NCI-H2196 (cell line): ENCODE measurements around the gene DPH6.

Experiments
- DNase-seq: peaks from one replicate; lab custom pipeline; 2025; ENCODE audit not compliant: unreplicated experiment; lab: John Stamatoyannopoulos, UW

DPH6 gene

DNA sequence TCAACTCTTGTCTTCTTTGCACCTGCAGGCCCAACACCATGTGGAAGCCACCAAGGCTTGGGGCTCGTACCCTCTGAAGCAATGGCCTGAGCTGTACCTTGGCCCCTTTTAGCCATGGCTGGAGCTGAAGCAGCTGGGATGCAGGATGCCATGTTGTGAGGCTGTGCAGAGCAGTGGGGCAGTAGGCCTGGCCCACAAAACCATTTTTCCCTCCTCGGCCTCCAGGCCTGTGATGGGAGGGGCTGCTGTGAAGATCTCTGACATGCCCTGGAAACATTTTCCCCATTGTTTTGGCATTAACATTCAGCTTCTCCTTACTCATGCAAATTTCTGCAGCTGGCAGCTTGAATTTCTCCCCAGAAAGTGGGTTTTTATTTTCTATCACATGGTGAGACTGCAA, 58.5 kb downstream of the DPH6 start:
- no peak for DNase-seq

DNA sequence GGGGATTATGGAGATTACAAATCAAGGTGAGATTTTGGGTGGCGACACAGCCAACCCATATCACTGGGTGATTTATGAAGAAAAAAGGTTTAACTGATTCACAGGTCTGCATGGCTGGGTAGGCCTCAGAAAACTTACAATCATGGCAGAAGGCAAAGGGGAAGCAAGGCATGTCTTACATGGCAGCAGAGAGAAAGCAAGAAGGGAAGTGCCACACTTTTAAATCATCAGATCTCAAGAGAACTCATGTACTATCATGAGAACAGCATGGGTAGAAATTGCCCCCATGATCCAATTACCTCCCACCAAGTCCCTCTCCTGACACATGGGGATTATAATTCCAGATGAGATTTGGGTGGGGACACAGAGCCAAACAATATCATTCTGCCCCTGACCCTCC, 59.7 kb downstream of the DPH6 start:
- no peak for DNase-seq

DNA sequence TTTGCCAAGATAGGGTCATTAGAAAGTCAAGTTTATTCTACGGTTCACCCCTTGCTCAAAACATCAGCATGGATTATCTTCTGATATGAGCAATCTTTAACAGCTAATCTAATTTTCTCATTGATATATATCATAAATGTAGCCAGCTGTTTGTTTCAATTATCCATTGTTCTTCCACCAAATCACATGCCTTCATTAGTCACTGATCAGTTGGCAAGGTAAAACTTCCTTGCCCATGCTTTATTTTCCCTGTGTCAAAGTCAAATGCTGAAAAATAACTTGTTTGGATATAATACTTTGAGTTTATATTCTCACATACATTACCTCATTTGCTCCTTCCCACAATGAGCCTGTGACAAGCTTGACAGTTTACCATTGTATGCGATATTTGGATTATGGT, 60.6 kb downstream of the DPH6 start:
- no peak for DNase-seq

DNA sequence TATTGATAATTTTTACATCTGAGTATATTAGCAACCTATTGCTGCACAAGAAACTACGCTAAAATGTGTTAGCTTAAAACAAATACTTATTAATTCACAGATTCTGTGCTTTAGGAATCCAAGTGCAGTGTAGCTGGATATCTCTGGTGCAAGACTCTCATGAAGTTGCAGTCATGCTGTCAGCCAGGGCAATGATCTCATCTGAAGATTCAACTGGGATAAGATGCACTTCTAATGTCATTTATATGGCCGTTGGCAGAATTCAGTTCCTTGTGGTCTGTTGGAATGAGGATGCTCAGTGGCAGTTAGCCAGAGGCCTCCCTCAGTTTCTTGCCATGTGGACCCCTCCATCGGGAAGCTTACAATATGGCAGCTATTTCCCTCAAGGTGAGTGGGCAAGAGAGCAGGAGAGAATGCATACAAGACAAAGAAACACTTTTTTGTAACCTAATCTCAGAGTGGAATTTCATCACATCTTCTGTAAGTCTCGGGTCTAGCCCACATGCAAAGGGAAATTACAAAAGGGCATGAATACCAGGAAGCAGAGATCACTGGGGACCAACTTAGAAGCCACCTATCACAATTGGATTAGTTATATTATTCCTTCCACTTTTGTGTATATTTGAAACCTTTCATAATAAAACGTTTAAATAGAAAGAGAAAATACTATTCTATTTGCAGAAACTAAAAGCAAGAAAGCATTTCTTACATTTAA, 61.6 kb downstream of the DPH6 start:
- no peak for DNase-seq

DNA sequence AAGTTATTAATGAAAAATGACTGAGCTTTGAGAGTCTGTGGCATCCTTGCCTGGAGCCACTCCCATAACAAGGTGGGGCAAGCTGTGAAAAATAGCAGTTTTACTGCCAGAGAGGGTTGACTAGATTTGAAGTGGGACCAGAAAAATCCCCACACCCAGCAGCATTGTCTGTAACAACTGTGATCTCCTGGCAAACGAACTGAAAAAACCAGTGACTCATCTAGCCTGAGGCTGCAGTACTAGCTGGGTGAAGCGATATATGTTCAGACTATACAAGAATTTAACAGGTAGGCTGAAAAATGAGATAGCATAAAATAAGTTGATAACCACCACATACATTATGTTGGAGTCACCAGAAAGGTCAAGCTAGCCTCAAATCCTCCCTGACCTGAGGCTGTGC, 64.0 kb downstream of the DPH6 start:
- DNase-seq, result peak; percentile 0

DNA sequence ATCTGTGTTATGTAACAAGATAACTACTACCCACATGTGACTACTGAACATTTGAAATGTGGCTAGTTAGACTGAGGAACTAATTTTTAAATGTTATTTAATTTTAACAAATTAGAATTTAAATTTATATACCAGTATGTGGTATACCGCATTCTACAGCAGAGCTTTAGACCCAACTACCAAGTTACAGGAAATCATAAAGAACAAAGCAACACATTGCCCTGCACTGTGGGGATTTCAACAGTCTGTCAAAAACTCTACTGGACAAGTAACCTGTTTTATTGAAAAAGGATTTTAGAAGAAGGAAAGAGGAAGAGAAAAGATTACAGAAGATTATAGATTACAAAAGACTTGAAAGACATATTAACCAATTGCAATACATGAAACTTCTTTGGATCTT, 64.9 kb downstream of the DPH6 start:
- DNase-seq, result no peak

DNA sequence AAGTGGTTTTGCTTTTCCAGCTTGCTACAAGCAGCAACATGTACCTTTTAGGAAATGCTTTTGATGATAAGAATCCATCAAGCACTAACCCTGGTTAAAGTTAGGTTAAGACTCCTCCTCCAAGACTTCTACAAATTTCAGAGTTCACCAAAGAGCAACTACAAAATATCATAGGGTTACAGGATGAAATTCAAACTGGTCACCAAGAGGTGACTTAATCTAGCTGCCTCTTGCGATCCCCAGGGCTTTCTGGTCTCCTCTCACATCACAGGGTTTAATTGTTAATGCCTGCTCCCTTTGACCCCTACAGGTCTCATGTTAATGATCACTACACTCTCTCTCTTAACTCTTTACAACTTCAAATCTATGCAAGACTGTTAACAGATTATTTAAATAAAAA, 66.5 kb downstream of the DPH6 start:
- no peak for DNase-seq

DNA sequence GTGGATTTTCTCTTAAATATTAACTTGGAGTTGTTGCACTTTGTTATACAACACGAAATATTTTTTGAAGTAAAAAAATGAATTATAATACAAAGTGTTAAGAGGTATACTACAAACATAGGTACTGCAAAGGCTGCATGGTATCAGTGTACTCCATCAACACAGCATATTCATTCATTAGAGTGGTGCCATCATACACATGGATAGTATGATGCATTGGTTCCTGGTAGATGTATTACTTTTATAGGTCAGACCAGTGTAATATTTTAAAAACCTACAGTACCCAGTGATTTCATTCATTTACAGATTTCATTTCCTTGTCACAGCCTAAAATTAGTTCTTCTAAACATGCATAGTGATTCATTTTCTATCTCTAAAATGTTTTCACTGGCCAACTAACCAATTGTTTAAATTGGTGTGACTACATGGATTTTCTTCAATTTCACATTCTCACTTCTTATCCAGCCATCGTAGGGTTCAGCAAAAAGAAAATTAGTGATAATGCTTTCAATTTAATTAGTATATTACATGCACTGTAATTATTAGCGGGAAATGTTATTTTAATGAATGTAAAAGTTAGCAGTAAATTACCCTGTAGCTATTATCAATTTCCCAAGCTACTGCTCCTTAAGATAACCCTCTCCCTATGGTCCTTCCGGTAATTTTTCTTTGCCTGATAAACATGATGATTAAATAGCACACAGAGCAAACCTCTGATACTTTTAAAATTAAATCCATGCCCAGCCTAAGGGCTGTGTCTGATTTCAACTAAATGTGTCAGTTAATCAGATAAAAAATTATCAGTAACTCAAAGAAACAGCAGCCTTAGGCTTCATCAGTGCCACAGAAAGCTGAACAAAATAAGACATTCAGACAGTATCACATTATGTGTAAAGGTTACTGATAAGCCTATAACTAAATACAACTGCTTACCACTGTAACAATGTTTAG, 68.4 kb downstream of the DPH6 start:
- no peak for DNase-seq

DNA sequence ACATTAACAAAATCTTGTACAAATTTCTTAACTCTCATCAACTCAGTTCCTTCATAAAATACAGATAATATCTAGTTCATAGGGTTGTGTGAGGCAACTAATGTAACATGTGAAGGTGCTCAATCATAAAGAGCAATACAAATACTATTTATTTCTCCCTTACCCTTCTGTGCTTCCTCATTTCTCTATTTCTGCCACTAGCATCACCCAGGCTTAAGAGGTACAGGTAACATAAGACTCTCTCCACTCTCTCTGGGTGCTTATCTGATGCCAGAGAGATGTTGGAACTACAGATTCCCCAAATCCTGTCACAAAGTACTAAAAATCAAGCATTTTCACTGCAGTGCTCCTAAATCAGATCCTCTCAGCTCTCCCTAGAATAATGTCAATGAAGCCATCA, 74.9 kb downstream of the DPH6 start:
- DNase-seq, result no peak

DNA sequence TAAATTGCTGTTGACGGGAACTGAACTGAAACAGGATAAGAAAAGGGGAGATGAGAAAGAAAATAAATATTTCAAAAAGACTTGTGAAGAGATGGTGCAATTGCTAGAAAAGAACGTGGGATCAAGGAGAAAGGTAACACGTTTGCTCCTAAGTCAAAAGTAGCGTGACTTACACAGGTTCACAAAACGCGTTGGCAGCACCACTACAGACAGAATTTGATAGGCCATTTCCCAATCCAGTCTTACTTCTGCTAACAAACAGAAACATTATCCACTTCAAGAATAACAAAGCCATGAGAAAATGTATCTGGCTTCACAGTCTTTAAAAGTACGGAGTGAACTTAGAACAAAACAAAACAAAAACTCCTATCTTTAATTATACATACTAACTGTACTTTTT, 75.5 kb downstream of the DPH6 start:
- DNase-seq, result no peak

DNA sequence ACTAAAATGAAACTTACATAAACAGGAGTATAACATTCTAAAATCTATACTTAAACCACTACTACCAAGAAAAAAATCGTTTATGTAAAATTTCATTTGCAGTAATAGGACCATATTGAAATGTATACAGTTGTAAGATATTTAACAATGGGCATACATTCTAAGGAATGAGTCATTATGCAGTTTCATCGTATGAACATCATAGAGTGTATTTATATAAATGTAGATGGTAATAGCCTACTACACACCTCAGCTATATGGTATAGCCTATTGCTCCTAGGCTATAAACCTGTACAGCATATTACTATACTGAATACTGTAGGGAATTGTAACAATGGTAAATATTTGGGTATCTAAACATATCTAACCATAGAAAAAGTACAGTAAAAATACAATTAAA, 79.5 kb downstream of the DPH6 start:
- no peak for DNase-seq

DNA sequence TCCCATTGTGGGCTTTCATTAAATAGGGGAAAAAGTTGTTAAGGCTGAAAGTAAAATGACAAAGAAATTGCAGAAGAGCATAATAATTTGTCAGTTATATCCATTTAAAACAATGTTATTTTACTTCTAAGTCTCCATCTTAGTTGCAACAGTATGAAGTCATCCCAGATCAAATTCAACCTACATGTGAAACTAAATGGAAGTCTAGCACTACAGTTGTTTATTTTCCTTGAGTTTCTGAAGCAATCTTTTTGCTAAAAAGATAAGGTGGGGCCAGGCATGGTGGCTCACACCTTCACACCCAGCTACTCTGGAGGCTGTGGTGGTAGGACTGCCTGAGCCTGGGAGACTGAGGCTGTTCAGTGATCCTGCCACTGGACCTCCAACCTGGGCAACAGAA, 80.2 kb downstream of the DPH6 start:
- no peak for DNase-seq

DNA sequence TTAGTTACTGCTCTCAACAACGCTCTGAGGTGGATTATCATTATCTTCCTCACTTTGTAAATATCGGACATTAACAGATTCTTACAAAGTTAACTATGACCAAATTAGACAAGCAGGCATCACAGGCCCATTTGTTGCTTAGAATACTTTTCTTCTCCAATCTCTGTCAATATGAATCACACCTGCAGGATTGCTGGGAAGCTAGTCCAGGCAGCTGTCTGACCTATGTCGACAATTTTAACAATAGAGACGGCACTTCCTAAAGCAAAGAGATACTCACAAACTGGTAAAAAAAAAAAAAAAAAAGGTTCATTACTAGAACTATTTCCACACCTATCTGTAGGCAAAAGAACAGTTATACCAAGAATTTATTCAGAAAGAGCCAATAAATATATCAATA, 85.3 kb downstream of the DPH6 start:
- DNase-seq, result no peak

DNA sequence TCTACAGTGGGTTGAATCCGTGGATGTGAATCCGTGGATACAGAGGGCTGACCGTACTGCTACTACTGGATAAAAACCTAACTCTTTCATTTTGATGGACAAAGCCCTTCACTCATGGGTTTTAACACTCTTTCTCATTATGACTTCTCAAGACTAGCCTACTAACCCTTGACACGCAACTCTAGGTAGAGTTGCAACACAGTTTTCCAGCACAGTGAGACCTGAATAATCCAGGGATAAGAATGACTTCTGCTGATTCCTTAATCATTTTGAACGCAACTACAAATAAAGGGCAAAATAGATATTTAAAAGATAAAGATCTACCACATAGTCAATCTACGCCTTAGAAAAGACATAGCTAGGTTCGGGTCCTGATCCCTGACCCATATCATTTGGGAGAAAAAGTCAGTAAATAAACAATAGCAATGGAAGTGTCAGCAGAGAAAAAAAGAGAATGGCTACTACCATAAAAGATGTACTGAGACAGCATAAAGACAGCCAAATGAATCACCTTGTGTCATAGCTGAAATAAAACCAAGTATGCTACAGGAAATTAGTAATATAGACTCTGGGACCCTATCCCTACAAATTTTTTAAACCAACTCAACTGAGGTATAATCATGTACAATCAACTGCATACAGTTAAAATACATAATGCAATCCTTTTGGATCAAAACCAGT, 87.6 kb downstream of the DPH6 start:
- no peak for DNase-seq

DNA sequence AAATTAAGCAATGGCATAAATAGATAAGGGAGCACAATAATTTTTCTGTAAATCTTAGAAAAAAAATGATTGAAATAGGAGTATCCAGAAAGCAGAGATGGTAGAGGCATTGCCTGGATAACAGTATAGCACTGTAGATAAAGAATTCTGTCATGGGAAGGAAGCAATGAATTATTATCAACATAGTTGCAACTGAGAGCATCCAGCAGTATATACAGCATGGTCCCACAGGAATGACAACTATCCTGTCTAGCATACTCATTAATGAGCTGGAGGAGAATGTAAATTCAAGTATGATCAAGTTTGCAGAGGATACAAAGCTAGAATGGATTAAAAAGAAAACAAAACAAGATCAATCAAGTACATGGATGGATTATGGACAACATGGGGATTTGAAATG, 90.8 kb downstream of the DPH6 start:
- DNase-seq, result no peak

DNA sequence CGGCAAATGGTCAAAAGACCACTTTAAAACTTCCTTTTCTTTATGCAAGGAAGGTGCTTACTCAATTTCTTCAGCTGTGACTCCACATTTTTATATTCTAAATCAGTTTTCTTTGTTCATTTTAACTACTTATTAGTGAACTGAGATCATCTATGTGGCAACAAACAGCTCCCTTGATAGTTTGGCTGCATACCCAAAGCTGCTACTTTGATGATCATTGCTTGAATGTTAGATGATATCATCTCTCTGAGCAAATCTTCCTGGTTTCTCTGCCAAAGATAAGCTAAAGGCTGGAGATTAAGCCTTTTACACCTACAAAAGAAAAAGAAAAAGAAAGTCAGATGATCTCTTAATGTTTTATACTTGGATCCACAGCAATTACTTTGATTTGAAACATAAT, 95.5 kb downstream of the DPH6 start:
- DNase-seq, result peak; percentile 24

DNA sequence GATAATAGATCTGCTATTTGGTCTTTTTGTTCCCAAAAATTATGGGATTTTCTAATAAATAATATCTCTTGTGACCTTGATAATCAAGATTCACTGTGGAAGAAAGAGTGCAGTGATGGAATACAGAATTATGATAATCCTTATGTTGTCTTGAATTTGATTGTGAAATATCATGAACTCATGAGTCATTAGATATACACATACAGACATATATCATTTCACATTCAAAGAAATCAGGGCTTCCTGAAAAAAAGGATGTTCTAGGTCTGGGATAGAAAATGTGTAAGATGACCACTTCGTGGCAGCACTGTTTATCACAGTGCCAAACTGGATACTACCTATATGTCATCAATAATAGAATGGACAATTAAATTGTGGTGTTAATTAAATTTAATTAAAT, 97.7 kb downstream of the DPH6 start:
- DNase-seq, result no peak

DNA sequence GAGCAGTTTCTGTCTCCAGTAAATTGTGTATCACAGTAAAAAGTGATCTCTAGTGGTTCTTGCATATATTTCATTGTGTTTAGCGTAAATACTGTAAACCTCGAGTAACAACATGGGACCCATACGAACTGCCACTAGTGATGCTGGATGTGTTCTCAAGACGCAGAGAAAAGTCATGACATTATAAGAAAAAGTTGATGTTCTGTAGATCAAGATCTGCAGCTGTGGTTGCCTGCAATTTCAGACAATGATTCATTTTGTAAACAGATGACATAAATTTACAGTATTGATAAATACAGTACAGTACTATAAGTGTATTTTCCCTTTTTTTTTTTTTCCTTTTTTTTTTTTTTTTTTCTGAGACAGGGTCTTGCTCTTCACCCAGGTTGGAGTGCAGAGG, 100.1 kb downstream of the DPH6 start:
- DNase-seq, result no peak

DNA sequence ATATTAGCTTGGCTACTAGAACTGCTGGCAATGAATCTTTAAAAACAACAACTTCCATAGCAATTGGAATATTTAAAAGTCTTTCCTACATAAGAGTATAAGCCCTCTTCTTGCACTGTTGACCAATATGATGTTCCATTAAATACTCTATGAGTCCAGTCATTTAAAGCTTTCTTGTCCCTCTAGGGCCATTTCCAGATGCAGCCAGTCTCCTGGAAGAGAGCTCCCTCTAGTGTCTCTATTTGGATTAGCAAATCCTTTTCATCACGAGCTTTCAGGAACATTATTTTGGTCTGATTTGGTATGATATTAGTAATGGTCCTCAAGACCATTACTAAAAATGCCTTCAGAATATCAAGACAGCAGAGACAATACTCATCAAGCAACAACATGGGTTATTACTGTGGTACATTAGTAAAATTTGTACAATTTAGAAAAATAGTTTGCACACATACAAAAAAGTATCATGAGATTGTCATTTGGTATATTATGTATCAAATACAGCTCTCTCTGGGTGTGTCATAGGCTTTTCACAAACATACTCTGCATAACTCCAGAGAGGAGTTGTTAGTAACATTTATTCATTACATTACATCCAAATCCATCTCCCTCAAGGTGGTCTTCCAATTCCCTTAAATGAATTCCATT, 101.3 kb downstream of the DPH6 start:
- peak; percentile 33 for DNase-seq

DNA sequence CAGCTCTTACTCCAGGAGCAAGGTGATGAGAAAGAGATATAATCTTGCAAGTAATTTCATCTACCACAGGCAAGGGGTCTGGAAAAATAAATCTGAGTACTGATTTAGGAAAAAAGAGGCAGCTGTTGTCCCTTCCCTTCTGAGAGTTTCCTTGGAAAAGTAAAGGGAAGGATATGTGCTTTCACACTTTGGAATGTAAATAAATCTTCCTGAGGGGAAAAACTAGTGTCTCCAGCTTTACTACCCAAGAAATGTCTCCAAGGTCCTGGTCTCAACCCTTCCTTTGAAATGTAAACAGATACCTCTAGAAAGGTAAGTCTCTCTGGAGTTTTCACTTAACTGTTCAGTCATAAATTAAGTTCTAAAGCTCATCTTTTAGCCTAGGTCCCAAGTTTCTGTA, 102.6 kb downstream of the DPH6 start:
- DNase-seq, result no peak

DNA sequence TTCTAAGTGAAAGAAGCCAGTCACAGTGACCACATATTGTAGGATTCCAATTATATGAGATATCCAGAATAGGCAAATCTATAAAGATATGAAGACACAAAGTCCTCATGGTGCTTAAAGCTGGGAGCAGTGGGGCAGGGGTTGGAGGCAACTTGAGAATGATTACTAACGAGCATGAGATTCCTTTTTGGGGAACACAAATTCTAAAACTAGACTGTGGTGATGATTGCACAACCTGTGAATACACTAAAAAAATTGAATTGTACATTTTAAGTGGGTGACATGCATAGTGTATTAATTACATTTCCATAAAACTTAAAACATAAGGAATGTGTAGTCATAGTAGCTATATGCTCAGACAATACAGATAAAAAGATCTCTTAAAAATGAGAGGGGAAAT, 103.2 kb downstream of the DPH6 start:
- no peak for DNase-seq
